DMS114 treated with DMSO at 0.1 percent for 48 hours (cell line): ENCODE measurements around the gene COL19A1.

Experiments used
- DNase-seq: peaks from one replicate; lab custom pipeline; 2025; ENCODE audit not compliant: unreplicated experiment; lab: John Stamatoyannopoulos, UW

The COL19A1 gene

DNA sequence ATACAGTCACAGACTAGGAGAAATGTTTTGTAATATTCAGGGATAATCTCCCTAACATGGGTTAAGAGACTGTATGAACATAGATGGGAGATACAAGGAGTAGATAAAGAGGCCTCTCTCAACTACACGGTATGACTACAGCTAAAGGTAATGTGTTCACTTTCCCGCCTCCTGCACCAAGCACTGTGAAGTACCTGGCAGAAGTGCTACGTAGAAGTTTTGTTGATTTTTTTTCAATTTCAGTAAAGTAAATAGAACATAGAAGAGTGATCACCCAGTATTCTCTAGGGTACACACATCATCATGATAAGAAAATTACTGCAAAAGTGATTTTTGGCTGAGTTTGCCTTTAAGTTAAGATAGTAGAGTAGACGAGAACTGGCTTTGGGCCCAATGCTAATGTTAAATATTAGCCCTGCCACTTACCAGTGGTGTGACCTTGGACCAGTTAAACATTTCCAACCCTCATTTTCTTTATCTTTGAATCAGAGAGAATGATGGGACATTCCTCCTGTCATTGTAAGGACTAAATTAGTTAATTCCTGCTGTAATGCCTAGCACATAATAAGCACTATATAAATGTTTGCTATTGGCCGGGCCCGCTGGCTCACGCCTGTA, 253.0 kb downstream of the COL19A1 start:
- no peak for DNase-seq

DNA sequence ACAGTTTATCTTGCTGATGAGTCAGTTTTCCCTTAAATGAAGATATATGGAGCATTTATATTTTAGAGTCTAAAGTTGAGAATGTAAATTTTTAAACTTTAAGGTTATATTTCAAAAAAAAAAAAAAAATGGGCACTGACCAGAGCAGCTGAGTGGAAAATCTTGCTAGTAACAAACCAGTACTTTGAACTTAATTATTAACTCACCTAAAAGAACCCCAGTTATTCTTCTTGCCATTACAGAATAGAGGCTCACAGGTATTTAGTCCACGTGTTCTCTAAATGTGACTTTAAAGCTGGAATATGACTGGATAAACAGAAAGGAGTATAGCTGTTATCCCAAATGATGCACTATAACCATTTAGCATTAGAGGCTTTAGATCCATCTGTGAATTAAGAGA, 258.1 kb downstream of the COL19A1 start:
- no peak for DNase-seq

DNA sequence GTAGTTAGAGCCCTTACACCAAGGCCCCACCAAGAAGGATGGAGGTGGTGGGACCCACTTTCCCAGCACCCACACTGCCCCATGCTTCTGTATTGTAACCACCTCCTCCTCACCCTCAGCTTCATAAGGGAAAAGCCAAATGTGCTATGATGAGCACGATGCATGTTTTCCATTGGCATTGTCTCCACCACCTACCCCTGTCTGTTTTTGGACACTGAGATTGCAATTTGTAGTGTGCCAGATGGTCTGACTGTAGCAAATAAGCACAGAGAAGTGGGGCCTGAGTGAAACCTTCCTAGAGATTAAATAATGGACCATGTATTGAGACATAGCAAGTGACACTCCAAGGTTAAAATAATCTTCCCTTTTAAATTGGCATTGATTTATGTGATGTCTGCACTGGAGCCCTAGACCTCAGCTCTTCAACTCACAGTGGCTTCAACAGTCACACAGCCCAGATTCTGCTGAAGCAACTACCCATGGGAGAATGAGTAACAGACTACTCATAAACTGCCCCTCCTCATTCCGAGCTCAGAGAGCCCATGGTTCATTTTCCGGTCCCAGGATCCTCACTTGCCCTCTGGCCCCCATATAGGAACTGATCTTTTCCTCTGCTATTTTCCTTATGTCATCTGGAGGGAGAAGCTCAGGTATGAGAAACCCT, 258.7 kb downstream of the COL19A1 start:
- no peak for DNase-seq

DNA sequence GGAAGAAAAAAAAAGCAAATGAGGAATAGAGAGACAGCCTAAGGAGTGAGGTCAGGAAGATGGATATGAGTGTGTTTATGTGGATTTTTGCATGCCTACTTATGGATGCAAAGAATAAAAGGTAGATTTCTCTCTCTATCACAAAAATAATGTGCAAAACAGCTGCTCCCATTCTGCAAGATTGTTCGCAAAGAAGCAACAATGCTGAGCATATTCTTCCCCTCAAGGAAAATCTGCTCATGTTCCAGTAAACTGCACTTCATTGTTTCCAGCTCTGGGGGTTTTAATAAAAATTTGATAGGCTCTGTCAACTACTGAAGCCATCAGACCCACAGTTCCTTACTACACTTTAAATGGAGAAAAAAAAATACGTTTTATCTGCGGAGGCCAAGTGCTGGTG, 259.2 kb downstream of the COL19A1 start:
- DNase-seq, result no peak

DNA sequence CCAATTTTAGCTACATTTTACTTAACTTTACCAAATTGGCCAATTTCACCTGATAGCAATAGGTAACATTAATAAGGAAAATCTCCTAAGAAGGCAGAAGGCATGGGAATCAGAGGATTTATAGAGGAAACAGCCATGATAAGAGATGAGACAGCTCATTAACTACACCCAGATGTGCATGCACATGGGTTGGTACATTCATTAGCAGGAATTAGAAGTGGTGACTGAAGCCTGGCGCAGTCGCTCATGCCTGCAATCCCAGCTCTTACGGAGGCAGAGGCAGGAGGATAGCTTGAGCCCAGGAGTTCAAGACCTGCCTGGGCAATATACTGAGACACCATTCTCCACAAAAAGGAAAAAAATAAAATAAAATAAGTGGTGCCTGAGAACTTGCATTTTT, 263.0 kb downstream of the COL19A1 start:
- no peak for DNase-seq

DNA sequence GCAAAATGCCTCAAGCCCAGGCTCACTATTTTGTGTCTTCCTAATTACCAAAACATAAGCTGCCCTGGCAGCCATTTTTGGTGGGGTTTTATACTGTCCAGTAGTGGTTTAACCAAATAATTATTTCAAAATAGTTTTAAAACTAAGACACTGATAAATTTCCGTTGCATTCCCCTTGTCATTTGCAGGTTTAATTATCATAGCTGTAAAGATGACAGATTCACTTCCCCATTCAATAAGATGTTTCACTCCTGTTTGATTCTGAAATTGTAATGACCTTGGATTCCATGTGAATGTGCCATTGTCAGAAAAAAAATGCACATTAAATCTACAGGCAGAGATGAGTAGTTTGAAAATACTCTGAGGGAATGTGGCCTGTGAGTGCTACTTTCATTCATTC, 264.5 kb downstream of the COL19A1 start:
- no peak for DNase-seq

DNA sequence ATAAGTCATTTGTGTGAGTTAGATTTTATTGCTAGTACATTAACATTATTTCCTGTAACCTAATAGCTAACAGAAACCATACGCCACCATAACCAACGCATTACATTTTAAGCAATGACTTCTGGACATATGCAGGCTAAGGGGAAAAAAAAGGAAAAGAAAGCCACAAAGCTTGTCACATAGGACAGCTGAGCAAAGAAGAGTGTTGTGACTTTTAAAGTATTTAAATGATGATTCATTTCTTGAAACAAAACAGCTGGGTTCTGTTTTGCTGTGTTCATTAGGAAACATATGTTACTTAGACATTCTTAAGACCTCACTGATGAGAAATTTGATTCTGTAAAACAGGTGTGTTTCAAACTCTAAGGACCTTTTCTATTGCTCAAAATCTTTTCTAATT, 265.2 kb downstream of the COL19A1 start:
- DNase-seq, result no peak

DNA sequence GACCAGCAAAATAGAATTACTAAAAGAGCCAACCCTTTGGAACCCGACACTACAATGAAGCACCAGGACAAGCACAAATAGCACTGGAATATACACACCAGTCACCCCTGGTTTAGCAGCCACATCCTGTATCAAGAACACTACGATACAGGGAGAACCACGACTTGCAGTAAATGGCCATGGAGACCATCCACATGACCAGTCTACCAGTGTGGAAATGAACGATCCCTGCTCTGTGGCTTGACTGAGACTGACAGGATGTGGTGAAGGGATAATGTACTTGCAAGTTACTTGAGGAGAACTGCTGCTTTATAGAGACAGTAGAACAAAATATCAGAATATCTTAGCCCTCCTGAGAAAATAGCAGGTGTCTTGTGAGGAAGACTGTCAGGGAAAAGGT, 266.9 kb downstream of the COL19A1 start:
- DNase-seq, result no peak

DNA sequence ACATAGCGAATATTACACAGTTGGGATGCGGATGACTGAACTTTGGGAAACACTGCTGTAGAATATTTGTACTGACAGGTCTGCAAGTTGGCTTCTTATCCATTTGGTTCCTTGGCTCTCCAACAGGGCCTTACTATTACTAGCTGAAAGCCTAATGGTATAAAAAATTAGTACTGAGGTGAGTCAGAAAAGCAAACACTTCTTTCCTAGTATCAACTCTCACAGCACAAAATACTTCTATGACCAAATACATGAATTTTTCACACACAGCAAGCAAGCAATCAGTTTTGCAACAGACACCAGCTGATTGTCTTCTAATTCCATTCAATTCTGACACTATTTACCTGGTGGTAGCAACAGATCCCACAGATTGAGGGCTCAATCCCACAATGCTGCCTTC, 268.2 kb downstream of the COL19A1 start:
- DNase-seq, result no peak

DNA sequence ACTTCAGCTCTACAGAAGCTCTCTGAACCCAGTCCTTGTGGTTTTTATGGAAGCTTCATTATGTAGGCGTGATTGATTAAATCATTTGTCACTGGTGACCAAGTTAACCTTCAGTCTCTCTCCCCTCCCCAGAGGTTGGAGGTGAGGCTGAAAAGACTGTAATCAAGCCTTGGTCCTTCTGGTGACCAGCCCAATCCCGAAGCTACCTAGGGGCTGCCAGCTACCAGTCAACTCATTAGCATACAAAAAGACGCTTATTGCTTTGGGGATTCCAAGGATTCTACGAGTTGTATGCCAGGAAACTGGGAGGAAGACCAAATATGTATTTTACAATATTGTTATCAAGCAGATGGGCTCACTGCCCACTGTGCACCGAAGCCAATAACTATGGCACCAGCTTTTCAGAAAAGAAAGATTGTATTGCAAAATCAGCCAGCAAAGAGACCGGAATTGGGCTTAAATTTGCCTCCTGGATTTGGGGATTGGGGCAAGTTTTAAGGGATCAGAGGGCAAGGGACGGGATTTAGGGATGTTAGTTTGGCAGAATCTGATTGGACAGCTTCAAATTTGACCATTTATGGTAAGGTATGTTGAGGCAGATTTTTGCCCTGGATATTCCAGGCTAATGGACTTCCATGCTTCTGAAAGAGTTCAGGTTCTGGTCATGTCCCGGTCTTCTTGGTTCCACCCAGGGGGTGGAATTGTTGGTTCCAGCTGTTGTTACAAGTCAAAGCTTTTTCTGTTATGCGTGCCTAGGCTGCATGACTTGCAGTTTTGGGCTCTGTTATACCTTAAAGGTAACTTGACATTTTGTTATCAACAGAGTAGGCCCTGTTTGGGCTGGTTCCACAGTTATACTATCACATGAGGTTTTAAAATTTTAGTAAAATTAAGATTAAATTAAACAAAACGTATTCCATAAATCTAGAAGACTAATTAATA, 269.1 kb downstream of the COL19A1 start:
- DNase-seq, result no peak

DNA sequence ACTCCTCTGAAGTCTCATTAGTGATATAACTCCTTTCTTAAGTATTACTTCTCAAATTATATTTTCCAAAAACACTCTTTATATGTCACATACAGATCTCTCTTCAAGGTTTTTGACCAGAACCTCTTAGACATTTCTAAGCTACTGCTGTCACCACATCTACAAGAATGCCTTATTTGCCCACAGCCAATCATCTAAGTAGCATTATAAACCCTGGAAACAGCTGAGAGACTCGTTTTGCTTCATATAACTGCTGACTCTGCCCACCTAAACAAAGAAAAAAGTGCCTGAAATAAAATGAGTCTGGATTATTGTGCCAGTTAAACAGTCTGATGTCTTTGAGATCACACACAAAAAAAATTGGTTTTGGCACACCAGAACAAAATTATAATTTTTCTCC, 270.6 kb downstream of the COL19A1 start:
- DNase-seq, result no peak

DNA sequence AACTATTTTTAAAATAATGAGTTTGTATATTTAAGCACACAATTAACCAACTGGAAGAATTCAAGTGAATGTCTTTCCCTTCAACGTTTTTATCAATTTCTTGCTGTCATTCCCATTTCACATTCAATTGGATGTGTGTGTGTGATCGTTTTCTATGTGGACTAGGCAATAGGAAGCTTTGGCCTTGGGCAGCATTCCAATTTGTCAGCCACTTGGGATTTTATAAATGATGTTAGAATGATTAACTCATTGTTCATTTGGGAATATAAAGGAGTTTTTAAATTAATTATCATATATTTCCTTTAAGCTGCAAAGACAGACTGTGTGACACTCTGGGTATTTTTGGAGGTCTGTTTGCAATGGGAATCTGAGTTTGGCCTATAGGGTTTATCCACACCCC, 274.1 kb downstream of the COL19A1 start:
- DNase-seq, result no peak

DNA sequence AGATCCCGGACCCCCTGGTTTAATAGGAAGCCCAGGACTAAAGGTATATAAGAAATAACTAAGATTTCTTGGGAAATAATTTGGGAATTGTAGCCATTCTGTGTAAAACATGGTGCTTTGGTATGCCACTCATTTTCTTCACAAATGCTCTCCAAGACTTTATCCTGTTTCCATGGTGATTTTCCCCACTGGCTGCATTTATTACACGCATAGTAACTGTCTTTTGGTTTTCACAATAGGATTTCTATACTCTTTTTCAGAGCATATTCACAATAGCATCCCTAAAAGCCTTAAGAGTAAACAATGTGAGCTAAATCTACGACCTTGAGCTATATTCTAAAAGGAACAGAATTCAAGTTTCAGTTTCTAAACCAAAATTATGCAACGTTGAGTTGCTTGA, 275.7 kb downstream of the COL19A1 start:
- no peak for DNase-seq

DNA sequence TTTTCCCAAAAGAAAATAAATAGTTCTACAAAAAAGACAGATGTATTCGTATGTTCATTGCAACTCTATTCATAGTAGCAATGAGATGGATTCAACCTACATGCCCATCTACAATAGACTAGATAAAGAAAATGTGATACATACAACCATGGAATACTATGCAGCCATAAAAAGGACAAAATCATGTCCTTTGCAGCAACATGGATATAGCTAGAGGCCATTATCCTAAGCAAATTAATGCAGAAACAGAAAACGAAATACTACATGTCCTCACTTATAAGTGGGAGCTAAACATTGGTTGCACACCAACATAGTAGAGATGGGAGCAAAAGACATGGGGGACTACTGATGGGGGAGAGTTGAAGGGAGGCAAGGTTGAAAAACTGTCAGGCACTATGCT, 278.8 kb downstream of the COL19A1 start:
- DNase-seq, result no peak

DNA sequence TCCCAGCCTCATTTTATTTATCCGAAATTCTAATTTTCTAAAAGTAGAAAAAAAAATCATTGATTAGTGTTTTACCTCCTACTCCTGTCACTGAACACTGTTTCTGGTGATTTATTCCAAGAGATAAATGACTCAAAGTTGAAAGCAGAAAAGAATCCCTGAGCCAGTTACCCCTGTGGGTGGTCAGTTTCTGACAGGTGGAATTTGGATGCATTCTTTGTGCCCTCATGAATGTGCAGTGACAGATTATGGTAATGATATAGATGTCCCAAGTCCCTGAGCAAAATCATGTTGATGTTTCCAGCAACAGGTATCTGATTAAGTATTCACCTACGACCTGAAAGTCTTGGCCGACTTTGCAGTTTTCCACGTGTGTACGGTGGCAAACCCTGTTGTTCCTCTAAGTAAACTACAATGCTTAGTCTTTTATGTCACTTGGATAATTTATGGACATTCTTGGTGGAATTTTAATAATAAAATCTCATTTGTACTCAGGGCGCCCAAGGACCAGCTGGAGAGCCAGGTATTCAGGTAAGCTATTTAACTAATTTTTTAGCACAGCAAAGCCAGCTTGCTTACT, 282.9 kb downstream of the COL19A1 start:
- no peak for DNase-seq

DNA sequence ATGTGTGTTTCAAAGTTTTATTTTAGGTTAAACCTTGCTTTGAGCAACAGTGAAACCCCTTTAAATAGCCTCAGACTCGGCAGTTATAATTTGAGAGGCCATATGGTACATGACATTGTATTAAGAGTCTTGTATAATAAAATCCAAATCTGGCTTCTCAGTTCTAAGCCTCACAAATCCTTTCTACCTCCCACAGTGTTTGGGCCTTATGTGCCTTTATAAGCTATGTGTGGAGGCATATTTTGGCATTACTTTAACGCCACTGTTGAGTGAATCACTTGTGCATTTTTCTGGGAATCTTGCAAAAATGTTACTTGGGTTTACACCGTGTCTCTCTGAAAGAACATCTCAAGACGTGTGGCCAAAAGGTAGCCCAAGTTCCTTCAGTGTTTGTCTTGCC, 284.2 kb downstream of the COL19A1 start:
- no peak for DNase-seq

DNA sequence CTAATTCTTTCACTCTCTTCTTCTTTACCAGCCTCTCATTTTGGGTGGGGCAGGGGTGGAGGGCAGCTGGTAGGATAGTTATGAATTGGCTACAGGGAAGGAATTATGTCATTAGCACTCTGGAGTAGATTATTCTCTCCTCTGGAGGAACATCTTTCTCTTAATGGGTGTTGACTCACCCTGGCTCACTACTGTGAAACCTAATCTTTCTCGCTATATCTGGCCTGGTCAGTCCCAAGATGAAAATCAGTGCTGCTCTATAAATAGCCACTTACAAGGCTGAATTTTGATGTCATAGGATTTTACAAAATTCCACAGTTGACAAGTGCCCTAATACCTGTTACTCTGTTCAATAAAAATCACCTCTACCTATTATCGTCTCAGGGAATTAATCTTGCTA, 285.3 kb downstream of the COL19A1 start:
- no peak for DNase-seq

DNA sequence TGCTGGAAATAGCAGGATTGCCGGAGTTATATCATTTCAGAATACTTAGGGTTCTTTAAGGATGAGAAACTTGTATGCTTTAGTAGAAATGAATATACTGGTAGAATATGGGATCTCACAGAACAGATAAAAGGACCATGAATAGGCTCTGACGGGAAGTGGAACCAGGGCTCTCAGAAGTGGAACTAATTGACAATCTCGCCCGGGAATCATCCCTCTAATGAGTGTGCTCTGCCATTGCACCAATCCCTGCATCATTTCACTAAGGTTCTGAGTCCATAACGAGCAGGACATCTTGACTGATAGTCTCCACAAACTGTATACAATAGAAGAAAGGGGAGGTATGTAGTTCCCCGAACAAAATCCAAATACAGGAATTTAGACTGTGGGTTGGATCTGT, 286.4 kb downstream of the COL19A1 start:
- no peak for DNase-seq

DNA sequence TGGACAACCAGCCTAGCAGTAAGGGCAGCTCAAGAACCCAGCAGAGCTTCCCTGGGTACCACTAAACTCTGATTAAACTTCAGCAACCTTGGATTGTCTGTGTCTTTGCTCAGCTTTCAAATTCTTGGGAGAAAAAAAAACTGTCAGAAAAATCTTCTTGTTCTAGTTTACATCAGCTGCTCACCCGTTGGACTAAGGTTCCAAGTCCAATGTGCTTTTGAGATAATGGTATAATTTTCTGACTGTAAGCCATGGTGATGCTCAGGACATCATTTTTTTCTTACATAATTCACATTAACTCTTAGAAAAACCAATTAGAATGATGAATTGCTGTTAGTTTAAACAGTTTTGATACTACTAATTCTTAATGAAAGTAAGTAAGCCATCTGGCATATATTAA, 290.7 kb downstream of the COL19A1 start:
- no peak for DNase-seq

DNA sequence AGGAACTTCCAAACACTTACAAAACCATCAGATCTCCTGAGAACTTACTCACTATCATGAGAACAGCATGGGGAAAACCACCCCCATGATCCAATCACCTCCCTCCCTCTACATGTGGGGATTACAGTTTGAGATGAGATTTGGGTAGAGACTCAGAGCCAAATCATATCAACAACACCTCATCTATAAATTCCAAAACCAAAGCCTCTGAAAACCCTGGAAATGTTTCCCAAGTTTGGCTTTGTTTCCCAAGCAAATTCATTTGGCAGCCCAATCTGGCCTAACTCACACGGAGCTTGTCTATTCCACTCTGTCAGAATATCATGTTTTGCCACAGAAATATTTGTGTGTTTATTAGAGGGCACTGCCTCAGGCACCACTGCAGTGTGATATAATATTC, 293.9 kb downstream of the COL19A1 start:
- DNase-seq, result no peak

DNA sequence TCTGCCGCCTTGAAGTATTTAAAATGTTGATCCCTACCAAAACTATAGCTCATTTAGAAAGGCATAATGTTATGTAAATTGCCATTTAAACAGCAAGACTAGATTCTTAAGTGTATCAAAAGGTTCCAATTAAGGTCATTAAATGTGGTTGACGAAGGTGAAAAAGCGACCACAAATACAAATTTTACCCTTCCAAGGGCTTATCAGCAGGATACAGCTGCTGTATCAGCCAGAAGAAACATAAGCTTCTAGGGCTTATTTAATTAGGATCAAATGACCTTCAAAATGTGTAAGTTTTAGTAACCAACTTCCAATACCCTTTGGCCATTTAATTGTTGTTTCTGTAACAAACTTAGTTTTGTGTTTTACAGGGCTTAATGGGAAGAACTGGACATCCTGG, 296.6 kb downstream of the COL19A1 start:
- no peak for DNase-seq

DNA sequence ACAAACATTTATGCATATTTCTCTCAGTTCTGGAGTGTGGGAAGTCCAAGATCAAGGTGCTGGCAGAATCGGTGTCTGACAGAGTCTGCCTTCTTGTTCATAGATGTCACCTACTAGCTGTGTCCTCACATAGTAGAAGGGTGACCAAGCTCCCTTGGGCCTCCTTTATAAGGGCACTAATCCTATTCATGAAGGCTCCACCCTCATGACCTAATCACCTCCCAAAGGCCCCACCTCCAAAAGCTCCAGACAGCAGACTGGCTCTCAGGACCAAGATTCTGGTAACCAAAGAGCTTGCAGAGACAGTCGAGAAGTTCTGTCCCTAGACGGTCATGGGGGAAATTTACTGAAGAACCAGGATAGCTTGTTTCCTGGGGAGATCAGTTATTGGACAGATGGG, 297.4 kb downstream of the COL19A1 start:
- no peak for DNase-seq
